Natural killer cell (primary cell): ENCODE results near the gene KLHL20. TPM values are rescaled to one million over a fixed set of nuclear protein-coding genes. Genes with fewer than 3 reads are reported as not detected.
"Not testable (repeated sequence)": the region's sequence is repeated elsewhere in the genome, so short reads cannot be mapped to it uniquely, and the experiment has no call there.

Experiments
- ATAC-seq, 3 donors: fragments of 150-1000 bp in 2 of 3; fragments of 200-7000 bp in 1 of 3; cut with Tn5 transposase; 1 replicate in 1 of 3; 2 replicates in 2 of 3; pipeline ENCODE4 v1.10.0; 2021; ENCODE audit warnings: mild to moderate bottlenecking in 2 of 3, moderate library complexity in 2 of 3
- DNase-seq, 2 donors: peaks; one replicate each; pipeline versions ENCODE4 v3.0.0 to v3.0.0-alpha.2; 2013 to 2021; ENCODE audit warnings: mixed read lengths in 1 of 2
- H3K27ac ChIP-seq: one replicate; pipeline ENCODE4 v1.5.1; 2013; ENCODE audit warnings: mild to moderate bottlenecking, low read length
- H3K27me3 ChIP-seq: one replicate; pipeline ENCODE4 v1.6.1; 2013; ENCODE audit warnings: low read length; ENCODE audit not compliant: control insufficient read depth, insufficient read depth
- H3K36me3 ChIP-seq: one replicate; pipeline ENCODE4 v1.6.1; 2013; ENCODE audit warnings: low read length; ENCODE audit not compliant: control insufficient read depth, insufficient read depth
- H3K4me1 ChIP-seq: one replicate; pipeline ENCODE4 v1.6.1; 2013; ENCODE audit warnings: low read length; ENCODE audit not compliant: control insufficient read depth, insufficient read depth
- H3K4me3 ChIP-seq: one replicate; pipeline ENCODE4 v1.5.1; 2013; ENCODE audit warnings: low read length
- H3K9me3 ChIP-seq: one replicate; pipeline ENCODE4 v1.6.1; 2013; ENCODE audit warnings: low read length; ENCODE audit not compliant: control insufficient read depth, insufficient read depth
- H3K27ac Mint-ChIP-seq, 2 donors: one replicate each; pipeline ENCODE4 v1.8.0; 2022; ENCODE audit warnings: mild to moderate bottlenecking in 2 of 2, mixed read lengths in 2 of 2, moderate library complexity in 1 of 2
- H3K27me3 Mint-ChIP-seq, 2 donors: one replicate each; pipeline ENCODE4 v1.8.0; 2022; ENCODE audit warnings: low read depth in 2 of 2, mixed read lengths in 2 of 2
- H3K36me3 Mint-ChIP-seq: one replicate; pipeline ENCODE4 v1.8.0; 2022; ENCODE audit warnings: mixed read lengths
- H3K4me1 Mint-ChIP-seq, 2 donors: one replicate each; pipeline ENCODE4 v1.8.0; 2022; ENCODE audit warnings: mixed read lengths in 2 of 2
- H3K4me3 Mint-ChIP-seq: one replicate; pipeline ENCODE4 v1.8.0; 2022; ENCODE audit warnings: mild to moderate bottlenecking, moderate library complexity, mixed read lengths
- H3K9me3 Mint-ChIP-seq, 2 donors: one replicate each; pipeline ENCODE4 v1.8.0; 2022; ENCODE audit warnings: mixed read lengths in 2 of 2
- WGBS: methylation state at CpG from one replicate; pipeline ENCODE4 v1.1.7; 2013; ENCODE audit warnings: missing lambda C conversion rate; ENCODE audit not compliant: insufficient coverage; 5-methylcytosine and 5-hydroxymethylcytosine counted together
- intact Hi-C: fragments of 100-400 bp; cut with micrococcal nuclease; formaldehyde crosslinking; loops from one replicate; pipeline ENCODE4 v1.14.2; 2022
- total RNA-seq, 4 donors: library from RNA; stranded (reverse); fragments of 120-200 nt in 1 of 4; gene quantifications; one replicate each; pipeline versions ENCODE4 v1.2.3 to v1.2.4, GENCODE V29; 2013 to 2022
- TF ChIP-seq, protein P1 (sequence below): fragments of 200-600 bp; IDR thresholded peaks from one replicate; pipeline ENCODE4 v1.8.0; 2022; ENCODE audit warnings: antibody characterized with exemption

Gene KLHL20
- total RNA-seq, 3 donors from 2014 or later (not counting 1 experiment from before 2014, with no cell fraction given): 31.4 to 34.5 (median 33.1) TPM

GRCh38 chr1:173682184-173682583 lies 32.6 kb upstream of the KLHL20 start:
- DNase-seq (no peak), ATAC-seq (no peak)
- Histone ChIP-seq H3K27ac (no peak overlapping the region), H3K36me3 (no peaks in the 10 kb centered on the region), H3K27me3 (no peaks in the 10 kb centered on the region), H3K4me3 (no peak overlapping the region), H3K9me3 (no peaks in the 10 kb centered on the region), H3K4me1 (no peaks in the 10 kb centered on the region)
- no peaks in the 10 kb centered on the region for H3K36me3 Mint-ChIP-seq
- intact Hi-C loops: no loop called here
- H3K27ac Mint-ChIP-seq: no peak overlapping the region
- H3K4me1 Mint-ChIP-seq: no peaks in the 10 kb centered on the region
- TF ChIP-seq, protein P1, sequence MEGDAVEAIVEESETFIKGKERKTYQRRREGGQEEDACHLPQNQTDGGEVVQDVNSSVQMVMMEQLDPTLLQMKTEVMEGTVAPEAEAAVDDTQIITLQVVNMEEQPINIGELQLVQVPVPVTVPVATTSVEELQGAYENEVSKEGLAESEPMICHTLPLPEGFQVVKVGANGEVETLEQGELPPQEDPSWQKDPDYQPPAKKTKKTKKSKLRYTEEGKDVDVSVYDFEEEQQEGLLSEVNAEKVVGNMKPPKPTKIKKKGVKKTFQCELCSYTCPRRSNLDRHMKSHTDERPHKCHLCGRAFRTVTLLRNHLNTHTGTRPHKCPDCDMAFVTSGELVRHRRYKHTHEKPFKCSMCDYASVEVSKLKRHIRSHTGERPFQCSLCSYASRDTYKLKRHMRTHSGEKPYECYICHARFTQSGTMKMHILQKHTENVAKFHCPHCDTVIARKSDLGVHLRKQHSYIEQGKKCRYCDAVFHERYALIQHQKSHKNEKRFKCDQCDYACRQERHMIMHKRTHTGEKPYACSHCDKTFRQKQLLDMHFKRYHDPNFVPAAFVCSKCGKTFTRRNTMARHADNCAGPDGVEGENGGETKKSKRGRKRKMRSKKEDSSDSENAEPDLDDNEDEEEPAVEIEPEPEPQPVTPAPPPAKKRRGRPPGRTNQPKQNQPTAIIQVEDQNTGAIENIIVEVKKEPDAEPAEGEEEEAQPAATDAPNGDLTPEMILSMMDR: no peak
- peaks cover 20 to 30% of the 10 kb centered on the region in 2 donors for H3K27me3 Mint-ChIP-seq
- no peak overlapping the region for H3K4me3 Mint-ChIP-seq
- H3K9me3 Mint-ChIP-seq: no peaks in the 10 kb centered on the region

- H3K36me3 ChIP-seq, intact Hi-C loops, H3K9me3 Mint-ChIP-seq, H3K9me3 ChIP-seq, DNase-seq, H3K4me1 Mint-ChIP-seq, H3K27me3 ChIP-seq, H3K4me3 Mint-ChIP-seq, H3K36me3 Mint-ChIP-seq, ATAC-seq, H3K27ac Mint-ChIP-seq, H3K4me1 ChIP-seq, H3K4me3 ChIP-seq, H3K27ac ChIP-seq: not testable (repeated sequence)
- 88% methylated on average over 4 of the region's 4 CpGs for WGBS
- H3K27me3 Mint-ChIP-seq: peaks cover 15 to 16% of the 10 kb centered on the region in 2 donors
Observed at GRCh38 chr1:173683838-173684237, 30.9 kb upstream of the KLHL20 start.

DNA sequence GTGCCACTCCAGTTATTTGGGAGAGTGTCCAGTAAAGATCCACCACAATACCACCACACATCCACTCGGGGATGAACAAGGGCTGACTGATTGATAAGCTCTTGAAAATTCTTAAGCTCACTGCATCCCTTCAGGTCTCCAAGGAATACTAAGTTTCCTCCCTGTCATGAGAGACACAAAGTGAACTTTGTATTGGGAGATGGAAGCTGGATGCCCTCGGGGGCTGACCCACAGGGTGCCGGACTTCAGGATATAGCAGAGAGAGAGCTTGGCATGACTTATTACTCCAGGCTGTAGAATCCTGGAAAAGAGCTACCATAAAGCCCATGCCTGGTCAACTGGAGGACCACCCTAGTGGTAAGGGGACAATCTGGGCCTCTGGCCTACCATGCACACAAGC lies 29.7 kb upstream of the KLHL20 start:
- H3K9me3 Mint-ChIP-seq, H3K4me3 Mint-ChIP-seq, H3K27me3 ChIP-seq, H3K36me3 Mint-ChIP-seq, H3K4me1 ChIP-seq, H3K4me3 ChIP-seq, H3K36me3 ChIP-seq, DNase-seq, H3K9me3 ChIP-seq, ATAC-seq, H3K27ac ChIP-seq, intact Hi-C loops, H3K27ac Mint-ChIP-seq: not testable (repeated sequence)
- WGBS: 91% methylated on average over 2 of the region's 3 CpGs
- H3K27me3 Mint-ChIP-seq: peaks cover 9 to 14% of the 10 kb centered on the region in 2 donors
- H3K4me1 Mint-ChIP-seq: peaks cover 7 to 13% of the 10 kb centered on the region in 2 donors

DNA sequence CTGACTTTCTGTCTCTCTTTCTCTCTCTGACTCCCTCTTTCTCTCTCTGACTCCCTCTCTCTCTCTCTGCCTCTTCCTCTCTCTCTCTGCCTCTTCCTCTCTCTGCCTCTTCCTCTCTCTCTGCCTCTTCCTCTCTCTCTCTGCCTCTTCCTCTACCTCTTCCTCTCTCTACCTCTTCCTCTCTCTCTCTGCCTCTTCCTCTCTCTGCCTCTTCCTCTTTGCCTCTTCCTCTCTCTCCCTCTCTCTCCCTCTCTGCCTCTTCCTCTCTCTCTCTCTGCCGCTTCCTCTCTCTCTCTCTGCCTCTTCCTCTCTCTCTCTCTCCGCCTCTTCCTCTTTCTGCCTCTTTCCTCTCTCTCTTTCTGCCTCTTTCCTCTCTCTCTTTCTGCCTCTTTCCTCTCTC lies 26.5 kb upstream of the KLHL20 start:
- intact Hi-C loops: no loop called here
- peaks cover 7 to 13% of the 10 kb centered on the region in 2 donors for H3K4me1 Mint-ChIP-seq
- TF ChIP-seq, protein P1: no peak
- no peaks in the 10 kb centered on the region for H3K36me3 Mint-ChIP-seq
- H3K9me3 Mint-ChIP-seq: peaks cover 0 to 5% of the 10 kb centered on the region in 2 donors
- H3K27me3 Mint-ChIP-seq: peaks cover 16 to 31% of the 10 kb centered on the region in 2 donors
- no peak overlapping the region for H3K4me3 Mint-ChIP-seq
- H3K4me3 ChIP-seq: no peak overlapping the region
- H3K4me1 ChIP-seq: no peaks in the 10 kb centered on the region
- ATAC-seq: no peak
- no peak for DNase-seq
- H3K27ac ChIP-seq: no peak overlapping the region
- H3K27ac Mint-ChIP-seq: peak overlapping the region; percentile 32 to 41
- WGBS: 83% methylated on average over 2 of the region's 2 CpGs
- no peaks in the 10 kb centered on the region for H3K9me3 ChIP-seq
- no peaks in the 10 kb centered on the region for H3K27me3 ChIP-seq
- H3K36me3 ChIP-seq: no peaks in the 10 kb centered on the region

DNA sequence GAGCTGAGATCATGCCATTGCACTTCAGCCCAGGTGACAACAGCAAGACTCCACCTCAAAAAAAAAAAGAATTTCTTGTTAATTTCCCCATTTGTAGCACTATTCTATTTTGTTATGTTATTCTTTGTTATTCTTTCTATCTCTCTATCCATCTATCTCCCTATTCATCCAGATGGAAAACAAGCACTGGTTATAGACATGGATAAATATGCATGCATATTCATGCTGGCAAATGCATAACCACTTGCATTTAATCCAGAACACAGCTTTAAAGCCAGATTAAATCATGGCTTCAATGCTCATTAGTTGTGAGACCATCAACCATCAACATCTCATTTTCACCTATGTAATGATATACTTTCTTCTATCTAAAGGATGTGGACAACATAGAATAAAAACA lies 21.5 kb upstream of the KLHL20 start:
- H3K36me3 ChIP-seq: no peaks in the 10 kb centered on the region
- H3K4me3 Mint-ChIP-seq: no peak overlapping the region
- H3K27ac Mint-ChIP-seq: no peak overlapping the region
- no peak overlapping the region for H3K4me3 ChIP-seq
- peaks cover 7 to 10% of the 10 kb centered on the region in 2 donors for H3K4me1 Mint-ChIP-seq
- no peaks in the 10 kb centered on the region for H3K9me3 ChIP-seq
- H3K27me3 ChIP-seq: peaks cover 2% of the 10 kb centered on the region
- H3K9me3 Mint-ChIP-seq: peaks cover 0 to 5% of the 10 kb centered on the region in 2 donors
- no peaks in the 10 kb centered on the region for H3K4me1 ChIP-seq
- no peaks in the 10 kb centered on the region for H3K36me3 Mint-ChIP-seq
- DNase-seq (no peak), ATAC-seq (no peak)
- no peak overlapping the region for H3K27ac ChIP-seq
- intact Hi-C loops: no loop called here
- H3K27me3 Mint-ChIP-seq: peaks cover 24 to 55% of the 10 kb centered on the region in 2 donors
- TF ChIP-seq, protein P1: no peak

GRCh38 chr1:173701299-173701698 lies 13.5 kb upstream of the KLHL20 start:
- H3K27ac ChIP-seq, H3K36me3 ChIP-seq, H3K4me3 ChIP-seq, H3K27me3 ChIP-seq, intact Hi-C loops, ATAC-seq, H3K27ac Mint-ChIP-seq, H3K36me3 Mint-ChIP-seq, H3K4me1 Mint-ChIP-seq, H3K9me3 ChIP-seq, H3K9me3 Mint-ChIP-seq, DNase-seq, H3K4me3 Mint-ChIP-seq, H3K4me1 ChIP-seq: not testable (repeated sequence)
- peaks cover 21 to 64% of the 10 kb centered on the region in 2 donors for H3K27me3 Mint-ChIP-seq
- WGBS: 93% methylated on average over 5 of the region's 6 CpGs
